Activated gamma-delta T cell treated with Interleukin-2 at 50 U/mL for 16 hours (primary cell): ENCODE results near the gene LGI4.

ENCODE experiments used
- DNase-seq: peaks from one replicate; pipeline ENCODE4 v3.0.0-alpha.2; 2020

LGI4 gene

DNA sequence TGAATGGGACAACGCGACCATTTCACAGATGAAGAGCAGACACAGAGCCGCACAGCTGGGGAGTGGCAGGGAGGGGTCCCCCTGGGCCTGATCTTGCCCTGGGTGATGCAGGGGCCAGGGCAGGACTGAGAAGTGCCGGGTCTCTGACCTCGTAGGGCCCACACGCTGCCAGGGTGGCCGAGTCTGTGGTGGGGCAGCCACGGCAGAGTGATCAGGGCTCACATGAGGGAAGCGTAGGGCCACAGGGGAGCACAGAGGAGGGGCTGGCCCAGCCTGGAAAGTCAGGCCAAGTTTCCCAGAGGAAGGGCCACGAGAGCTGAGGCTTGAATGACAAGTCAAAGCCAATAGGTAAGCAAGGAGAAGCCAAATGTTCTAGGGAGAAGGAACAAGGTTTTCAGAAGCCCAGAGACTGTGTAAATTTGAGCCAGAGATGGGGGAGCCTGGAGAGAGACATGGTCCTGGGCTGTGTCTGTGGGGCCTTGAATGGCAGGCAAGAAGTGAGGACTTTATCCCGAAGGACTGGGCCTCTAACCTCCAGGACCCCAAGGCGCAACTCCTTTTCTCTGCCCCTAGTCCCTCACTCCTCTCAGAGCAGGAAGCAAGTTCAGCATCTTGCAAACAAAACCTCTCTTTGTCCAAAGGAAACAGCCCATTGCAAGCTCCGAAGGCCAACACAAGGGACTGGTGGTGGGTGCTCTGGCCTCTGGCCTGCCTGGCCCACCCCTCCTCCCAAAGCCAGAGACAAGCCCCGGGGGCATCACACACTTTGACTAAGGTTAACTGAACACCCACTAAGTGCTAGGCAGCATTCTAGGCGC is 51.0 kb downstream of the LGI4 start:
- DNase-seq = no peak

DNA sequence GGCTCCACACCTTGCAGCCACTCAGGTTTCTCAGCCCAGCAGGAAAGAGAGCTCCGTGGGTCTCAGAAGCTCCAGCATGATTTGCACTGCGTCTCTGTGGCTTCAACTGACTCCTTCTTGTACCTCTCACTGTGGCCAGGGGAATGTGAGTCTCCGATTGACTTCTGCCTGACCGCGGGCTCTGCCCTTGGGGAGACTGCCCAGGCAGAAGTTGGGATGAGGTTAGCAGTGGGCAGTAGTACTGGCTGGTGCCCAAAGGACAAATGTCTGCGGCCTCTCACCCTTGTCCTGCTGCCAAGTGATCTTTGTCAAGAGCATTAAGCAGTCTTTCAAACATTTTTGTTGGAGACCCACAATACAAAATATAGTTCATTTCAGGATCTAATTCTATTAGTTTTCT is 53.7 kb downstream of the LGI4 start:
- DNase-seq = no peak

DNA sequence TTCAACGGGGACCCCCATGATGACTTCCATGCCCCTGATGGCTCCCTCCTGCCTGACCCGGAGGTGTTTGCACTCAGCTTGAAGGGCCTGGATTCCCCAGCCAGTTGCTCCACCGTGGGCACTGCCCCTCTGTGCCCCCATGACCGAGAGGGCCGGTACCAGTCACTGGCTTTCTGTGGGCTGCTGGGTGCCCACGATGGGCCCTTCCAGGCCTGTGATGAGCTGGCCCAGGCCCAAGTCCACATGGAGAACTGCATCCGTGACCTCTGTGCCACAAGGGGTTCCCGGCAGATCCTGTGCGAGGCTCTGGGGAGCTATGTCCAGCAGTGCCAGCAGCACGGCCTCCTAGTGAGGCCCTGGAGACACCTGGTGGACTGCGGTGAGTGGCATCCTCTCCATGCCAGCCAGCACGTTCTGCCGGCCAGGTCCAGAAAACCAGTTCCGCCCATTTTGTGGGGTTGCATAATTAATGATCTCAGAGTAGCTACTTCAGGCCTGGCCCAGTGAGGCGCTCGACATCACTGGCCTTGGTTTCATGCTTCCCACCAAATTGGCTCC is 54.2 kb downstream of the LGI4 start:
- DNase-seq = no peak

DNA sequence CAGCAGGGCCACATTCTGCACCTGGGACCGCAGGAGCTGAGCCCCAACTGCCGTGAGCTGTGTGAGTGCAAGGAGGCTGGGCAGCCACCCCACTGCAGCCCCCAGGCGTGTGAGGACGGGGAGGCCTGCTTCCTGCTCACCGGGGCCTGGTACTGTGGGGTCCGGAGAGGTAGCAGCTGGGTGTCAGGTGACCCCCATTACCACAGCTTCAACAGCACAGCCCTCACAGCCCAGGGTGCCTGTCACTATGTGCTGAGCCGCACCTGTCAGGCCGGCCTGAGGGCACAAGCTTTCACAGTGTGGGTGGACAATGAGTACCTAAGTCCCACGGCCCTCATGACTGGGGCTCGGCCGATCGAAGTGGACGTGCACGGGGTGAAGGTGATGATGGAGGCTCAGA is 55.0 kb downstream of the LGI4 start:
- no peak for DNase-seq

DNA sequence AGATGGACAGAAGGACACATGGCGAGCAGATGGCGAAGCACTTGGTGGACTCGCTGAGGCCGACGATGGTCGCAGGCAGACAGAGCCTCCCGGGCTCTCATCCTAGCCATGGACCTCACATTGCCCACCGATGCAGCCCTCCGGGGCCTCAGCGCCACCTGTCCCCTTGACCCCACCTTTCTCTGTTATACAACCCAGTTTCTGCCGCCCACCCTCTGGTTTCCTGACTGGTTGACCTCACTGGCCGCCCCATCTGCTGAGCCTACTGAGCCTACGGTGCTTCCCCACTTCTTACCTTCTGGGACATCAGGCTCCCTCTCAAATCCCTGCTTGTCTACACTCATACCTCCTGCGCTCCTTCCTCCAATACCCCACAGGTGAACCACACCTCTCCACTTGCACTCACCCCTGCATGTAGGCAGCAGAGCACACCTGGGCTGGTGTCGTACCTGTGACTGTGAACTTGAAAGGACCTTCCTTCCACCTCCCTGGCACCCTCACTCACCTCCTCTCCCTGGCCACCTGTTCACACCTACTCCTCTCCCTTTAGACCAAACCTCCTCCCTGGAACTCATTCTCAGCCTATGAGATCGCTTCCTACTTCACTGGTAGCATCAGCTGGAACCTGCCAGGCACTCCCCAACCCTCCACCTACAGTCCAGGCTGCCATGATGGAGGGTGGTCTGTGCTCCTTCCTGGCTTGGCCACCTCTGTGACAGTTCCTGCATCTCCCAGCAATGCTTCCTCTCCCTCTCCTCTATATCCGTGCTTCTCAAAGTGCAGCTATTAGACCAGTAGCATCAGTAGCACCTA is 57.2 kb downstream of the LGI4 start:
- no peak for DNase-seq

DNA sequence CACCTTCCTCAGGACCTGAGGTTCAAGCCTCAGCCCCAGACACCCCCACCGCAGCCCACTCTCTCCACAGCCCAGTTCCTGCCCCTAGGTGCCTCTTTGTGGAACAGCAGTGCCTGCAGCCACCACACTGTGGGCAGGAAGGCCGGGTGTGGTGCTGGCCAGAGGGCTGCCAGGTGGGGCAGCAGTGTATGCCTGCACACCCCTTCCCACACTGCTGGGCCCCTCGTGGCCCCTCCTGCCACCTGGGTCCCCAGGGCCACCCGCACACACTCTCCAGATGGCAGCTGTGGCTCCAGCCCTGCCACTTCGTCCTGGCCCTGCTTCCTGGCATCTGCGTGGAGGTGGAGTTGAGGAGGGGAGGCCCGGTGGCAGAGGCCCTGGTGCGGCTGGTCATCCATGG is 58.2 kb downstream of the LGI4 start:
- DNase-seq = no peak

DNA sequence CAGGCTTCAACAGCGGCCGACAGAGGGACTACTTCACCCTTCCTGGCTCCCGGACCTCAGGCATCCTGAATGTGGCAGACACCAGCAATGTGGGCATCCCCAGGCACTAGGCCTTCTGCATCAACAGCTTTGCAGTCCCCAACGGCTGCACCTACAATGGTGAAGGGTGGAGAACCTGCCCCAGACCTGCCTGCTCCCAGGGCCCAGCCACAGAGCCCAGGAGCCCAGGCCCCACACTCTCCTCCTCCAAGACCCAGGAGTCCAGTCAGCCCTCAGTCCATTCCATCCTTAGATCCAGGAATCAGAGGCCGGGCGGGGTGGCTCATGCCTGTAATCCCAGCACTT is 58.9 kb downstream of the LGI4 start:
- DNase-seq = no peak

DNA sequence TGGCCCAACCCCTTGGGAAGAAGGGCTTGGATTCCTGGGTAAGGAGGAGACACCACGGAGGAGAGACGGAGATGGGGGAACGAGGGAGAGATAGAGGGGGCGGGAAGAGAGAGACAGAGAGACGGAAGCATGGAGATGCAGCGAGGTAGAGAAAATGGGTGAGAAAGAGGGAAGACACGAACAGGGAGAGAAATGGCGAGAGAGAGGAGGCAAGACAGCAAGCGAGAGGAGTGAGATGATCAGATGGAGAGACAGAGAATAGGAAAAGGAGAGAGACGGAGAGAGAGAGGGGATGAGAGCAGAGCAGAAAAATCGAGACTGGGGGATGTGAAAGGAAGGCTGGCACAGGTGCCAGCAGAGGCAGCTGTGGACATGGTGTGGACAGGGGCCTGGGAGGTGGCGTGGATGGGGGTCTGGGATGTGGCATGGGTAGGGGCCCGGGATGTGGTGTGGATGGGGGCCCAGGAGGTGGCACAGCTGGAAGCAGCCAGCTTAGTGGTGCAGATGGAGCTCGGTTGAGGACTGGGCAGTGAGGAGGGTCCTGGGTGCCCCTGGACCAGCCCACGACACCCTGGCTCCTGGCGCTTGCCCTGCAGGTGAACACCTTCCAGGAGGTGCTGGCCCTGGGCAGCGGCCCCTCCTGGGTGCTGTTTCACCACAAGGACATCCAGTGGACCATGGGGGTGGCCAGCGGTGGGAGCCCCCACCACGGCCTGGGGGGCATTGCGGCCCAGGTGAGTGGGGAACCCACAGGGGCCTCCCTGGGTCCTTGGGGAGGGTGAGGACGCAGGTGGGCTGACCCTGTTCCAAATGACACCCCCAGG is 59.4 kb downstream of the LGI4 start:
- no peak for DNase-seq
